Prostate gland (tissue), 2 donors: ENCODE results near the gene TAS2R14.

ENCODE experiments used
- CTCF ChIP-seq, 4 experiments: fragments of 200-600 bp in 2 of 4; fragments of 450-650 bp in 2 of 4; sonication (generic) in 2 of 4; IDR thresholded peaks; 1 replicate in 3 of 4; 2 replicates in 1 of 4; pipeline ENCODE4 v1.5.1; 2016 to 2019; ENCODE audit warnings: antibody characterized with exemption in 4 of 4, mild to moderate bottlenecking in 2 of 4, moderate library complexity in 2 of 4
- POLR2A ChIP-seq: fragments of 450-650 bp; IDR thresholded peaks from one replicate; pipeline ENCODE4 v1.6.1; 2016; ENCODE audit warnings: antibody characterized with exemption, mild to moderate bottlenecking

GRCh38 chr12:10960211-10960610 lies 21.1 kb upstream of the TAS2R14 start:
- TF ChIP-seq CTCF (IDR thresholded peaks at IDR 0.05) = no peak
- TF ChIP-seq POLR2A = no peak
